HL-60 (cell line): ENCODE measurements around the gene ITIH5.

Experiments
- DNase-seq, 2 experiments: peaks; one replicate each; pipeline ENCODE4 v3.0.0-alpha.2; 2010 to 2020; ENCODE audit warnings: low read depth in 1 of 2, low spot score in 1 of 2
- H3K27ac ChIP-seq: fragments of 250-450 bp; sonication (Bioruptor Pico); replicated peaks from 2 replicates; pipeline ENCODE4 v1.5.1; 2020; ENCODE audit warnings: mild to moderate bottlenecking, moderate library complexity
- H3K27me3 ChIP-seq: fragments of 250-450 bp; sonication (Bioruptor Pico); 2 replicates; pipeline ENCODE4 v1.5.1; 2021; ENCODE audit warnings: mild to moderate bottlenecking, moderate library complexity; ENCODE audit not compliant: insufficient read depth, poor library complexity, severe bottlenecking
- H3K4me3 ChIP-seq: replicated peaks from 2 replicates; pipeline ENCODE4 v1.5.1; 2011; ENCODE audit warnings: mild to moderate bottlenecking, control low read depth, low read length; ENCODE audit not compliant: insufficient read depth
- CTCF ChIP-seq: IDR thresholded peaks from one replicate; pipeline ENCODE4 v1.5.1; 2011; ENCODE audit warnings: low read length, control low read depth, inconsistent platforms; ENCODE audit not compliant: insufficient read depth
- GABPA ChIP-seq: IDR thresholded peaks from 2 replicates; pipeline ENCODE4 v1.6.1; 2012; ENCODE audit warnings: low read depth
- POLR2AphosphoS5 ChIP-seq: IDR thresholded peaks from 2 replicates; pipeline ENCODE4 v1.6.1; 2012; ENCODE audit warnings: low read depth
- REST ChIP-seq: IDR thresholded peaks from 2 replicates; pipeline ENCODE4 v1.6.1; 2012; ENCODE audit warnings: low read depth; ENCODE audit not compliant: insufficient replicate concordance
- SPI1 ChIP-seq: IDR thresholded peaks from 2 replicates; pipeline ENCODE4 v1.6.1; 2012; ENCODE audit warnings: low read depth, mild to moderate bottlenecking, borderline replicate concordance

The ITIH5 gene

GRCh38 chr10:7583626-7584025 lies 83.1 kb downstream of the ITIH5 start:
- no peak overlapping the region for H3K4me3 ChIP-seq
- no peak for TF ChIP-seq SPI1
- H3K27me3 ChIP-seq: no peaks in the 10 kb centered on the region
- H3K27ac ChIP-seq: no peak overlapping the region
- no peak for DNase-seq

- no peak for DNase-seq
- TF ChIP-seq SPI1 (no peak), CTCF (no peak), POLR2AphosphoS5 (no peak), REST (no peak), GABPA (no peak)
- Histone ChIP-seq H3K27me3 (no peaks in the 10 kb centered on the region), H3K27ac (no peak overlapping the region), H3K4me3 (no peak overlapping the region)
Measured at GRCh38 chr10:7580520-7580919, 86.2 kb downstream of the ITIH5 start.

DNA sequence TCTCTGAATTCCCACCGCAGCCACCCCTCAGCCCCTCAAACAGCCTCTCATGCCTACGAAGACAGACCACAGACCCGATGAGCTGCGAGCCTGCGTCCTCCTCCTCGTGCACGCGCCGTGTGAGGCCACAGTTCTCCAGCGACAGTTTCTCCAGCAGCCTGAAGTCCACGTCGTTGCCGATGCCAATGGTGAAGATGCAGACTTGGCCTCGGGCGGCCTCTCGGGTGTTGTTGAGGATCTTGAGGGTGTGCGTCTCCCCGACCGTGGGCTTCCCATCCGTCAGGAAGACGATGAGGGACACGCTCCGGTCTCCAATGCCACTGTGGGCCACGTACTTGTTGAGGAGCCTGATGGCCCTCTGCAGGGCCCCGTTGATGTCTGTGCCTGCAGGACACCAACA lies 87.1 kb downstream of the ITIH5 start:
- no peak for DNase-seq
- Histone ChIP-seq H3K27ac (no peak overlapping the region), H3K4me3 (no peak overlapping the region), H3K27me3 (no peaks in the 10 kb centered on the region)
- TF ChIP-seq POLR2AphosphoS5 (no peak), REST (no peak), CTCF (no peak), GABPA (no peak), SPI1 (no peak)

GRCh38 chr10:7577579-7577978 lies 89.2 kb downstream of the ITIH5 start:
- Histone ChIP-seq H3K27me3 (no peaks in the 10 kb centered on the region), H3K27ac (no peak overlapping the region), H3K4me3 (no peak overlapping the region)
- no peak for TF ChIP-seq SPI1
- TF ChIP-seq REST: no peak
- TF ChIP-seq GABPA: no peak
- TF ChIP-seq POLR2AphosphoS5: no peak
- TF ChIP-seq CTCF: no peak
- no peak for DNase-seq
